Measurements from ENCODE around the gene KRT7.
"Not testable (repeated sequence)": the region's sequence is repeated elsewhere in the genome, so short reads cannot be mapped to it uniquely, and the experiment has no call there.

The KRT7 gene

GRCh38 chr12:52229836-52230343 lies 3.2 kb upstream of the KRT7 start:
- DNase-seq (ENCODE audit: low read depth): no peak

- no peak for DNase-seq (ENCODE audit: low read depth)
These were observed 2.4 kb upstream of the KRT7 start for GRCh38 chr12:52230364-52231281.

- no peak for DNase-seq (ENCODE audit: low read depth)
These were observed 1.5 kb upstream of the KRT7 start for GRCh38 chr12:52231305-52232202.

- DNase-seq (ENCODE audit: low read depth): no peak
These were observed 805 bp upstream of the KRT7 start for GRCh38 chr12:52232203-52232673.

- DNase-seq (ENCODE audit: low read depth): no peak
These were observed 592 bp downstream of the KRT7 start for GRCh38 chr12:52233462-52234207.

- no peak for DNase-seq (ENCODE audit: low read depth)
These were observed 1.3 kb downstream of the KRT7 start for GRCh38 chr12:52234223-52234810.

- DNase-seq (ENCODE audit: low read depth): no peak
These were observed 2.1 kb downstream of the KRT7 start for GRCh38 chr12:52235001-52235764.

GRCh38 chr12:52235822-52236361 lies 2.8 kb downstream of the KRT7 start:
- DNase-seq (ENCODE audit: low read depth): no peak

GRCh38 chr12:52236386-52237050 lies 3.5 kb downstream of the KRT7 start:
- no peak for DNase-seq (ENCODE audit: low read depth)

- DNase-seq (ENCODE audit: low read depth): no peak
These were observed 5.3 kb downstream of the KRT7 start for GRCh38 chr12:52238207-52238840.

- no peak for DNase-seq (ENCODE audit: low read depth)
These were observed 6.0 kb downstream of the KRT7 start for GRCh38 chr12:52238916-52239646.

GRCh38 chr12:52239767-52240166 lies 6.7 kb downstream of the KRT7 start:
- DNase-seq (ENCODE audit: low read depth): no peak

- DNase-seq (ENCODE audit: low read depth): not testable (repeated sequence)
These were observed 7.2 kb downstream of the KRT7 start for GRCh38 chr12:52240247-52240646.

- DNase-seq (ENCODE audit: low read depth): no peak
These were observed 8.3 kb downstream of the KRT7 start for GRCh38 chr12:52241205-52241842.

- DNase-seq (ENCODE audit: low read depth): no peak
These were observed 9.6 kb downstream of the KRT7 start for GRCh38 chr12:52242442-52243258.

GRCh38 chr12:52243259-52243855 lies 10.3 kb downstream of the KRT7 start:
- DNase-seq (ENCODE audit: low read depth): no peak
